ENCODE measurements around the gene IL23A. TPM values are rescaled to one million over a fixed set of nuclear protein-coding genes. Genes with fewer than 3 reads are reported as not detected.

Gene IL23A
- total RNA-seq, 1 experiment from 2014 or later, result 2.9 TPM

GRCh38 chr12:56373515-56373914 is 34.8 kb downstream of the IL23A start:
- Histone ChIP-seq H3K27me3 (ENCODE audit: insufficient read depth, low read depth) (no peaks in the 10 kb centered on the region), H4K20me1 (ENCODE audit: insufficient read depth) (no peaks in the 10 kb centered on the region), H3K4me3 (no peak overlapping the region), H3K9me2 (ENCODE audit: insufficient read depth) (no peaks in the 10 kb centered on the region), H3K4me2 (no peak overlapping the region), H3K9me3 (ENCODE audit: insufficient read depth, low read depth) (no peaks in the 10 kb centered on the region), H3K79me2 (ENCODE audit: low read depth) (no peaks in the 10 kb centered on the region), H3F3A (ENCODE audit: insufficient read depth, low read depth) (0 out of 2 replicates have a peak, but pooled peaks cover 4% of the 10 kb centered on the region), H3K27ac (no peak overlapping the region), H3K36me3 (ENCODE audit: low read depth) (no peaks in the 10 kb centered on the region), H3K4me1 (replicated peaks; ENCODE audit: insufficient read depth) (no peaks in the 10 kb centered on the region), H2AFZ (no peak overlapping the region)
- TF ChIP-seq, protein P1, sequence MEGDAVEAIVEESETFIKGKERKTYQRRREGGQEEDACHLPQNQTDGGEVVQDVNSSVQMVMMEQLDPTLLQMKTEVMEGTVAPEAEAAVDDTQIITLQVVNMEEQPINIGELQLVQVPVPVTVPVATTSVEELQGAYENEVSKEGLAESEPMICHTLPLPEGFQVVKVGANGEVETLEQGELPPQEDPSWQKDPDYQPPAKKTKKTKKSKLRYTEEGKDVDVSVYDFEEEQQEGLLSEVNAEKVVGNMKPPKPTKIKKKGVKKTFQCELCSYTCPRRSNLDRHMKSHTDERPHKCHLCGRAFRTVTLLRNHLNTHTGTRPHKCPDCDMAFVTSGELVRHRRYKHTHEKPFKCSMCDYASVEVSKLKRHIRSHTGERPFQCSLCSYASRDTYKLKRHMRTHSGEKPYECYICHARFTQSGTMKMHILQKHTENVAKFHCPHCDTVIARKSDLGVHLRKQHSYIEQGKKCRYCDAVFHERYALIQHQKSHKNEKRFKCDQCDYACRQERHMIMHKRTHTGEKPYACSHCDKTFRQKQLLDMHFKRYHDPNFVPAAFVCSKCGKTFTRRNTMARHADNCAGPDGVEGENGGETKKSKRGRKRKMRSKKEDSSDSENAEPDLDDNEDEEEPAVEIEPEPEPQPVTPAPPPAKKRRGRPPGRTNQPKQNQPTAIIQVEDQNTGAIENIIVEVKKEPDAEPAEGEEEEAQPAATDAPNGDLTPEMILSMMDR (conservative IDR thresholded peaks at IDR 0.05), result no peak
- no TSS peak for BruUV-seq (replicated peaks)
- ChIA-PET CTCF (no interaction called here), POLR2A (ENCODE audit: unreplicated experiment) (no interaction called here)
- intact Hi-C loops (cut with micrococcal nuclease; ENCODE audit: unreplicated experiment), result no loop called here
- DNase-seq, result no peak

DNA sequence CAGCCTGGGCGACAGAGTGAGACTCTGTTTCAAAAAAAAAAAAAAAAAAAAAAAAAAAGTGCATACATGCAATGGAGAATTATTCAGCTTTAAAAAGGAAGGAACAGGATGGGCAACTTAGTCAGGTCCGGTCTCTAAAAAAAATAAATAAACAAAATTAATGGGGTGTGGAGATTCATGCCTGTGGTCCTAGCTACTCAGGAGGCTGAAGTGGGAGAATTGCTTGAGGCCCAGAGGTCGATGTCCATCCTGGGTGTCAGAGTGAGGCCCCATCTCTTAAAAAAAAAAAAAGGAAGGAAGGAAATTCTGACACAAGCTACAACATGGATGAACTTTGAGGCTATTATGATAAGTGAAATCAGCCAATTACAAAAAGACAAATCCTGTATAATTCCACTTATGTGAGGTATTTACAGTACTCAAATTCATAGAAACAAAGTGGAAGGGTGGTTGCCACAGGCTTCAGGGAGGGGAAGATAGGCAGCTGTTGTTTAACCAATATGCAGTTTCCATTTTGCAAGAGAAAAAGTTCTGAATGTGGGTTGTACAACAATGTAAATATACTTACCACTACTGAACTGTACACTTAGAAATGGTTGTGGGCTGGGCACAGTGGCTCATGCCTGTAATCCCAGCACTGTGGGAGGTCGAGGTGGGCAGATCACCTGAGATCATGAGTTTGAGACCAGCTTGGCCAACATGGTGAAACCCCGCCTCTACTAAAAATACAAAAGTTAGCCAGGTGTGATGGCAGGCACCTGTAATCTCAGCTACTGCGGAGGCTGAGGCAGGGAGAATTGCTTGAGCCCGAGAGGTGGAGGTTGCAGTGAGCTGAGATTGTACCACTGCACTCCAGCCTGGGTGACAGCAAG is 36.3 kb downstream of the IL23A start:
- Histone ChIP-seq H3K4me3 (no peak overlapping the region), H4K20me1 (ENCODE audit: insufficient read depth) (no peaks in the 10 kb centered on the region), H3K36me3 (ENCODE audit: low read depth) (no peaks in the 10 kb centered on the region), H3K9me3 (ENCODE audit: insufficient read depth, low read depth) (no peaks in the 10 kb centered on the region), H3K4me2 (no peak overlapping the region), H3K27ac (no peak overlapping the region), H2AFZ (no peak overlapping the region), H3K4me1 (replicated peaks; ENCODE audit: insufficient read depth) (no peaks in the 10 kb centered on the region), H3K9me2 (ENCODE audit: insufficient read depth) (no peaks in the 10 kb centered on the region), H3K27me3 (ENCODE audit: insufficient read depth, low read depth) (no peaks in the 10 kb centered on the region), H3F3A (ENCODE audit: insufficient read depth, low read depth) (no peaks in the 10 kb centered on the region), H3K79me2 (ENCODE audit: low read depth) (no peaks in the 10 kb centered on the region)
- BruUV-seq (replicated peaks), result no TSS peak
- CTCF ChIA-PET, result no interaction called here
- DNase-seq, result no peak
- intact Hi-C loops (cut with micrococcal nuclease; ENCODE audit: unreplicated experiment), result no loop called here
- POLR2A ChIA-PET (ENCODE audit: unreplicated experiment), result no interaction called here
- TF ChIP-seq EZH2 (IDR thresholded peaks at IDR 0.05; ENCODE audit: low read depth), result no peak
- TF ChIP-seq, protein P1 (conservative IDR thresholded peaks at IDR 0.05), result no peak

DNA sequence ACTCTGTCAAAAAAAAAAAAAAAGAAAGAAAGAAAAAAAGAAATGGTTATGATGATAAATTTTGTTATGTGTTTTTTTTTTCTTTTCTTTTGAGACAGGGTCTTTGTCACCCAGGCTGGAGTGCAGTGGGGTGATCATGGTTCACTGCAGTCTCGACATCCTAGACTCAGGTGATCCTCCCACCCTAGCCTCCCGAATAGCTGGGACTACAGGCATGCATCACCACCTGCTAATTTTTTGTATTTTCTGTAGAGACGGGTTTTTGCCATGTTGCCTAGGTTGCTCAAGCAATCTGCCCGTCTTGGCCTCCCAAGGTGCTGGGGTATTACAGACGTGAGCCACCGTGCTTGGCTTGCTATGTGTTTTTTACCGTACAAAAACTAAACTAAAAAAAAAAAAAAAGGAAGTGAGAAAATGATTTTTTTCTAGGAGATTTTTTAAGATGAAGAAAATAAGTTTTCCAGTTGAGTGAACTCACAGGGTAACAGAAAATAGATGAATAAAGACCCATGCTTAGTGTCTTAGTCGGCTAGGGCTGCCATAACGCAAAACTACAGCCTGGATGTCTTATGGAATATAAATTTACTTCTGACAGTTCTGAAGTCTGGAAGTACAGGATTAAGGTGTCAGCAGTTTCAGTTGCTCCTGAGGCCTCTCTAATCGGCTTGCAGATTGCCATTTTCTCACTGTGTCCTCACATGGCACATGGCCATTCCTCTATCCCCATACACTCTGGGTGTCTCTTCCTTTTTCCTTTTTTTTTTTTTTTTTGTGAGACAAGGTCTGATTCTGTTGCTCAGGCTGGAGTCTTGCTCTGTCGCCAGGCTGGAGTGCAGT is 37.1 kb downstream of the IL23A start:
- H3K27ac ChIP-seq, result no peak overlapping the region
- ChIA-PET CTCF (no interaction called here), POLR2A (ENCODE audit: unreplicated experiment) (no interaction called here)
- no peak overlapping the region for H3K4me2 ChIP-seq
- no peaks in the 10 kb centered on the region for H3K27me3 ChIP-seq (ENCODE audit: insufficient read depth, low read depth)
- H3K9me2 ChIP-seq (ENCODE audit: insufficient read depth), result no peaks in the 10 kb centered on the region
- H2AFZ ChIP-seq, result no peak overlapping the region
- intact Hi-C loops (cut with micrococcal nuclease; ENCODE audit: unreplicated experiment), result no loop called here
- H3K36me3 ChIP-seq (ENCODE audit: low read depth), result no peaks in the 10 kb centered on the region
- TF ChIP-seq, protein P1 (conservative IDR thresholded peaks at IDR 0.05), result no peak
- TF ChIP-seq EZH2 (IDR thresholded peaks at IDR 0.05; ENCODE audit: low read depth), result no peak
- no peaks in the 10 kb centered on the region for H3F3A ChIP-seq (ENCODE audit: insufficient read depth, low read depth)
- no peak overlapping the region for H3K4me3 ChIP-seq
- BruUV-seq (replicated peaks), result no TSS peak
- no peaks in the 10 kb centered on the region for H3K4me1 ChIP-seq (replicated peaks; ENCODE audit: insufficient read depth)
- H3K79me2 ChIP-seq (ENCODE audit: low read depth), result no peaks in the 10 kb centered on the region
- no peaks in the 10 kb centered on the region for H3K9me3 ChIP-seq (ENCODE audit: insufficient read depth, low read depth)
- H4K20me1 ChIP-seq (ENCODE audit: insufficient read depth), result no peaks in the 10 kb centered on the region
- no peak for DNase-seq

Data from PC-9 (cell line).